A673 (cell line): ENCODE results near the gene XRCC3.

Source experiments
- EZH2 ChIP-seq: fragments of 200-600 bp; sonication (generic); IDR thresholded peaks from 2 replicates; pipeline ENCODE4 v1.6.1; 2017; ENCODE audit warnings: borderline replicate concordance, low read depth, mild to moderate bottlenecking, mixed read lengths, antibody characterized with exemption, low read length; ENCODE audit not compliant: poor library complexity, severe bottlenecking
- TF ChIP-seq, protein P1 (sequence below): fragments of 300-800, 200-600 bp; sonication (generic); conservative IDR thresholded peaks from 2 replicates; pipeline ENCODE4 v1.5.1; 2017; ENCODE audit warnings: low read depth, mild to moderate bottlenecking, antibody characterized with exemption, low read length, moderate library complexity, mixed read lengths

DNA sequence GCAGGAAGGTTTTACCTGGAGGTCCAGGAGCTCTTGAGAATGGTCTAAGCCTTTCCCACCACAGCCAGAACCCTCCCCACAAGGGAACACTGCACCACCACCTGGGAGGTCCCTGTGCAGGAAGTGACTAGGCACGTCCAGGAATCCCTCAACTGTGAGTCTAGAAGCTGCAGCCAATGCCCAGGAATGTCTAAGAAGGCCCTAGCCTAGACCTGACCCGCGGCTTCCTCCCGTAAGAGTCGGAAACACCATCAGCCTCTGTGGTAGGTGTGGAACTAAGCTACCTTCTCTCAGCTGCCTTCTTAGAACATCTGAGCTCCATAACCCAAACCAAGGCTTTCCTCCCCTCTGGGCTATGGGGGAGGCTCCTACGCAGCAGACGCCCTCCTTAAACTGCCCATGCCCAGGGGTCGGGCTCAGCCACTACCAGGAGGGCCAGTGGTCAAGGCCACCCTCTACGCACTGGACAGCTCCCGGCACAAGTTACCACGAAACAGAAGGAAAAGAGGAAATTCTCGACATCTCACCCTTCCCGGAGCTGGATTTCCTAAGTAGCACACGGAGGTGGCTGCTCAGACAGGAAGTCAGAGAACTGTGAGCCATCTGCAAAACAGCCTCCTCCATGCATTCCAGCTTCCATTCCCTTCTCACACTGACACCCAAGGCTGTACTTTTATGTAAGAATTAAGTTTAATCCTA, 25.9 kb upstream of the XRCC3 start:
- TF ChIP-seq, protein P1, sequence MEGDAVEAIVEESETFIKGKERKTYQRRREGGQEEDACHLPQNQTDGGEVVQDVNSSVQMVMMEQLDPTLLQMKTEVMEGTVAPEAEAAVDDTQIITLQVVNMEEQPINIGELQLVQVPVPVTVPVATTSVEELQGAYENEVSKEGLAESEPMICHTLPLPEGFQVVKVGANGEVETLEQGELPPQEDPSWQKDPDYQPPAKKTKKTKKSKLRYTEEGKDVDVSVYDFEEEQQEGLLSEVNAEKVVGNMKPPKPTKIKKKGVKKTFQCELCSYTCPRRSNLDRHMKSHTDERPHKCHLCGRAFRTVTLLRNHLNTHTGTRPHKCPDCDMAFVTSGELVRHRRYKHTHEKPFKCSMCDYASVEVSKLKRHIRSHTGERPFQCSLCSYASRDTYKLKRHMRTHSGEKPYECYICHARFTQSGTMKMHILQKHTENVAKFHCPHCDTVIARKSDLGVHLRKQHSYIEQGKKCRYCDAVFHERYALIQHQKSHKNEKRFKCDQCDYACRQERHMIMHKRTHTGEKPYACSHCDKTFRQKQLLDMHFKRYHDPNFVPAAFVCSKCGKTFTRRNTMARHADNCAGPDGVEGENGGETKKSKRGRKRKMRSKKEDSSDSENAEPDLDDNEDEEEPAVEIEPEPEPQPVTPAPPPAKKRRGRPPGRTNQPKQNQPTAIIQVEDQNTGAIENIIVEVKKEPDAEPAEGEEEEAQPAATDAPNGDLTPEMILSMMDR: no peak
- no peak for TF ChIP-seq EZH2
